Pancreas (tissue), 10 donors: ENCODE results near the gene PCGF3. TPM values are rescaled to one million over a fixed set of nuclear protein-coding genes. Genes with fewer than 3 reads are reported as not detected.

Experiments
- ATAC-seq, 4 donors: fragments of 200-7000 bp; cut with Tn5 transposase; one replicate each; pipeline versions ENCODE4 v1.8.0 to v1.9.1; 2020; ENCODE audit warnings: mild to moderate bottlenecking in 4 of 4, moderate library complexity in 4 of 4
- DNase-seq, 6 donors: peaks; one replicate each; pipeline ENCODE4 v3.0.0-alpha.2; 2020
- FAIRE-seq: peaks from 2 replicates; lab custom pipeline; 2012; peaks lifted over from hg19 to GRCh38; lab: Jason Lieb, UNC
- H3K27ac ChIP-seq, 4 donors: fragments of 200-600 bp; sonication (generic); 1 replicate in 3 of 4; 2 replicates in 1 of 4; pipeline versions ENCODE4 v1.5.0 to v1.8.0; 2020
- H3K27me3 ChIP-seq, 4 donors: fragments of 200-600 bp; one replicate each; pipeline ENCODE4 v1.8.0; 2021
- H3K36me3 ChIP-seq, 3 donors: fragments of 200-600 bp; sonication (generic) in 1 of 3; one replicate each; pipeline versions ENCODE4 v1.5.0 to v1.8.0; 2020 to 2021
- H3K4me1 ChIP-seq, 3 donors: fragments of 200-600 bp; one replicate each; pipeline ENCODE4 v1.8.0; 2021
- H3K4me3 ChIP-seq, 4 donors: fragments of 200-600 bp; sonication (generic) in 2 of 4; one replicate each; pipeline versions ENCODE4 v1.5.0 to v1.8.0; 2020 to 2021
- H3K9me3 ChIP-seq, 4 donors: fragments of 200-600 bp; one replicate each; pipeline ENCODE4 v1.8.0; 2021
- WGBS, 2 donors: extraction: QIAGEN DNeasy Blood & Tissue Kit; methylation state at CpG; one replicate each; pipeline ENCODE4 v1.1.7; 2013; 5-methylcytosine and 5-hydroxymethylcytosine counted together
- intact Hi-C, 3 donors: fragments of 100-400 bp; cut with DNase I; formaldehyde crosslinking; loops; one replicate each; pipeline versions ENCODE4 v1.11.1 to v1.14.2; 2022
- polyA plus RNA-seq, 2 donors: library from polyadenylated mRNA; stranded (reverse); fragments of 200-250 nt; gene quantifications; one replicate each; pipeline ENCODE4 v1.2.3, GENCODE V29; 2013
- total RNA-seq, 6 donors: library from RNA; stranded (reverse); fragmentation: NEBNext Ultra II Directional in 4 of 6; extraction: Animal tissue kit (Norgen Biotek cat#: 25700) in 4 of 6; gene quantifications; one replicate each; pipeline versions ENCODE4 v1.2.1 to v1.2.4, GENCODE V29; 2021 to 2023
- TF ChIP-seq, protein P1 (sequence below), 4 donors: fragments of 200-600 bp; sonication (generic) in 3 of 4; IDR thresholded peaks; one replicate each; pipeline versions ENCODE4 v1.5.0 to v1.8.0; 2021; ENCODE audit warnings: antibody characterized with exemption in 4 of 4
- donor health status: healthy with polysubstance abuse.
- donor health status: DM: no; HTN: no; CAD: no; lungs with moderate emphysema.
- donor health status: DM: no; HTN: no; CAD: no.
- donor health status: control.
- donor health status: control.
- donor health status: Bipolar disorder and iron deficiency.
- donor health status: DM: yes; HTN: yes; CAD: no.
- donor health status: DM: no; HTN: no; CAD: no.
- donor health status: DM: no; HTN: no; CAD: no.
- donor health status: DM: yes; HTN: yes; CAD: no.

The PCGF3 gene
- total and polyA plus RNA-seq, 8 donors = 12.3 to 66.8 (median 17.7) TPM

DNA sequence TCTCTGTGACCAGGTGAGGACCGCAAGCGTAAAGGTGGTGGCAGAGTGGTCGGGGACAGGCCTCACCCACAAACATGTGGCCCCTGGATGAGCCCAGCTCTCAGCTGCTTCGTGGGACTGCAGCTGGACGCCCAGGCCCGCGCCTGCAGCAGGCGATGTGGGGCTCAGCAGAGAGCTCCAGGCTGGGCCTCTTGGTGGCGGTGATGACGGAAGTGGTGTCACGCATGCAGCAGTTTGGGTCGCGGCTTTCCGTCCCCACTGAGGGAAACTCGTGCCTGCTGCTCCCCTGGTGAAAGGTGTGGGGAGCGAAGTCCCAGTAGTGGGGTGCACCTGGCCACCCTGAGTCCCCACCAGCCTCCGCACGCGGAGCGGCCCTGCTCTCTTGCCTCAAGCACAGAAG lies 26.9 kb downstream of the PCGF3 start:
- TF ChIP-seq, protein P1, sequence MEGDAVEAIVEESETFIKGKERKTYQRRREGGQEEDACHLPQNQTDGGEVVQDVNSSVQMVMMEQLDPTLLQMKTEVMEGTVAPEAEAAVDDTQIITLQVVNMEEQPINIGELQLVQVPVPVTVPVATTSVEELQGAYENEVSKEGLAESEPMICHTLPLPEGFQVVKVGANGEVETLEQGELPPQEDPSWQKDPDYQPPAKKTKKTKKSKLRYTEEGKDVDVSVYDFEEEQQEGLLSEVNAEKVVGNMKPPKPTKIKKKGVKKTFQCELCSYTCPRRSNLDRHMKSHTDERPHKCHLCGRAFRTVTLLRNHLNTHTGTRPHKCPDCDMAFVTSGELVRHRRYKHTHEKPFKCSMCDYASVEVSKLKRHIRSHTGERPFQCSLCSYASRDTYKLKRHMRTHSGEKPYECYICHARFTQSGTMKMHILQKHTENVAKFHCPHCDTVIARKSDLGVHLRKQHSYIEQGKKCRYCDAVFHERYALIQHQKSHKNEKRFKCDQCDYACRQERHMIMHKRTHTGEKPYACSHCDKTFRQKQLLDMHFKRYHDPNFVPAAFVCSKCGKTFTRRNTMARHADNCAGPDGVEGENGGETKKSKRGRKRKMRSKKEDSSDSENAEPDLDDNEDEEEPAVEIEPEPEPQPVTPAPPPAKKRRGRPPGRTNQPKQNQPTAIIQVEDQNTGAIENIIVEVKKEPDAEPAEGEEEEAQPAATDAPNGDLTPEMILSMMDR (IDR thresholded peaks at IDR 0.05) = no peak
- DNase-seq (peak in 1 of 6 donors; percentile 12), ATAC-seq (no peak), FAIRE-seq (no peak)
- 93 to 98% methylated on average over 20 of the region's 20 CpGs for WGBS, 2 donors
- Histone ChIP-seq H3K36me3 (peaks cover 5 to 35% (median 26%) of the 10 kb centered on the region in 3 donors), H3K4me1 (no peaks in the 10 kb centered on the region), H3K27me3 (no peaks in the 10 kb centered on the region), H3K27ac (no peak overlapping the region), H3K9me3 (no peaks in the 10 kb centered on the region), H3K4me3 (no peak overlapping the region)
- intact Hi-C loops = no loop called here

DNA sequence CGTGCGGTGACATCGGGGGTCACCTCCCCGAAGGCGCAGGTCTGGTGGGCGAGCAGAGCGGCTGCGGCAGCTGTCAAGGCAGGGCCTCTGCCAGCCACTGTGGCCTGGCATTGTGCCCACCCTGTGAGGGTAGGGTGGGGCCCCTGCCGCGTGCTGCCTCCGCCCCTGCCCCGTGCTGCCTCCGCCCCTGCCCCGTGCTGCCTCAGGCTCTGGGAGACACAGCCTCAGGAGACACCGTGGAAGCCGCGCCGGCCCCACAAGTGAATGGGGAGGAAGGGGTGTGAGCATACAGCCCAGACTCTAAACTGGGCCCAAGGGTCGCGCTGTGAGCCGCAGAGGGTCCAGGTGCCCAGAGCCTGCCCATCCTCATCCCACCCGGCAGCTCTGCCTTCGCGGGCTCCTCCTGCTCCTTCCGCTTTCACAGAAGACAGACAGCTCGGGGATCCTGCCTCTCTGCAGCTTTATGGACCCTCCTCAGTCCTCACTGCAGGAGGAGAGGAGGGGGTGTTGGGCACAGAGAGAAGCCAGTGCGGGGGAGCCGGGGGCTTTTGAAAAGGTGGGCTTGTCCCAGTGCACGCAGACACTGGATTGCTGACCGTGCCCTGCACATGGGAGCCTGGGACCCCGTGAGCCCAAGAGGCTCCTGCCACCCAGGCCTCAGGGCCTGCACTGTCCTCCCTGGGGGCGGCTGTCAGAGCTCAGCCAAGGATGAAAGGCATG lies 27.4 kb downstream of the PCGF3 start:
- FAIRE-seq = no peak

DNA sequence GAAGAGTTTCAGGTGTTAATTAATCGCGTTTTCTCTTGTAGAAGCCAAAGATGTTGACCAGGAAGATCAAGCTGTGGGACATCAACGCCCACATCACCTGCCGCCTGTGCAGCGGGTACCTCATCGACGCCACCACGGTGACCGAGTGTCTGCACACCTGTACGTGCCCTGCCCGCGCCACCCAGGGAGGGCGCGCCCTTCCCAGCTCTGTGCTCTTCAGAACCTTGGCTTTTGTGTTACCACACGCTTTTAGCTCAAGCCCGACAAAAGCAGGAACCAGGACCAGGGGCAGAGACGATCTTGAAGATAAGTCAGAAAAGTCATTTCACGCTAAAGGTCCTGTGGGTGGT lies 28.0 kb downstream of the PCGF3 start:
- intact Hi-C loops = no loop called here
- ATAC-seq = no peak

More for the DNA sequence above, 27.4 kb downstream of the PCGF3 start:
- intact Hi-C loops = no loop called here
- Histone ChIP-seq H3K36me3 (peaks cover 11 to 41% (median 31%) of the 10 kb centered on the region in 3 donors), H3K9me3 (no peaks in the 10 kb centered on the region), H3K27ac (no peak overlapping the region), H3K4me1 (no peaks in the 10 kb centered on the region), H3K27me3 (no peaks in the 10 kb centered on the region), H3K4me3 (no peak overlapping the region)
- TF ChIP-seq, protein P1 (IDR thresholded peaks at IDR 0.05) = no peak
- 94 to 98% methylated on average over 26 to 32 of the region's 32 CpGs for WGBS, 2 donors
- DNase-seq (peak in 2 of 6 donors; percentile 35 to 81), ATAC-seq (peak in 2 of 4 donors; percentile 7 to 33)

DNA sequence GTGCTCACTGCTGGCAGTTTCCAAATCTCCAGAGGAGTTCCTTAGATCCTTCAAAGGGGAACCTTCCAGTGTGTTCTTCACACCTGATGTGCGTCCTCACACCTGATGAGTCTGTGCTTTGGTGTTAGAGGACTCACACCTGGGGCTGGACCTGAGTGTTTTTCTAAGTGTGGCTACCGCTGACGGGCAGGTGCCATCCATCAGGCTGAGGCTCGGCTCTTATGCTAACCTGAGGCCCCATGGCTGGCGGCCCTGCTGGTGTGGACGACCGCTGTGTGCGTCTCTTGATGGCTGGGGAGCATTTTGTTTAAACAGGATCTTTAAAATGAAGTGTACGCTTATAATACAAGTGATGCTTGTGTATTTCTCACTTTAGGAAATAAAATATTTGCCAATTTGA lies 28.4 kb downstream of the PCGF3 start:
- Histone ChIP-seq H3K36me3 (peaks cover 13 to 43% (median 35%) of the 10 kb centered on the region in 3 donors), H3K9me3 (no peaks in the 10 kb centered on the region), H3K4me1 (no peaks in the 10 kb centered on the region), H3K27ac (no peak overlapping the region), H3K27me3 (no peaks in the 10 kb centered on the region), H3K4me3 (no peak overlapping the region)
- peak in 2 of 6 donors; percentile 8 to 37 for DNase-seq
- no peak for ATAC-seq
- TF ChIP-seq, protein P1 (IDR thresholded peaks at IDR 0.05) = no peak
- 95 to 96% methylated on average over 9 of the region's 9 CpGs for WGBS, 2 donors
- intact Hi-C loops = no loop called here
- FAIRE-seq = no peak

More for the DNA sequence above, 28.0 kb downstream of the PCGF3 start:
- 95 to 97% methylated on average over 18 of the region's 18 CpGs for WGBS, 2 donors
- H3K4me1 ChIP-seq = no peaks in the 10 kb centered on the region
- no peak overlapping the region for H3K4me3 ChIP-seq
- TF ChIP-seq, protein P1 (IDR thresholded peaks at IDR 0.05) = no peak
- H3K27ac ChIP-seq = no peak overlapping the region
- DNase-seq (peak in 2 of 6 donors; percentile 8 to 49), FAIRE-seq (no peak)
- H3K9me3 ChIP-seq = no peaks in the 10 kb centered on the region
- peaks cover 13 to 43% (median 35%) of the 10 kb centered on the region in 3 donors for H3K36me3 ChIP-seq
- H3K27me3 ChIP-seq = no peaks in the 10 kb centered on the region

DNA sequence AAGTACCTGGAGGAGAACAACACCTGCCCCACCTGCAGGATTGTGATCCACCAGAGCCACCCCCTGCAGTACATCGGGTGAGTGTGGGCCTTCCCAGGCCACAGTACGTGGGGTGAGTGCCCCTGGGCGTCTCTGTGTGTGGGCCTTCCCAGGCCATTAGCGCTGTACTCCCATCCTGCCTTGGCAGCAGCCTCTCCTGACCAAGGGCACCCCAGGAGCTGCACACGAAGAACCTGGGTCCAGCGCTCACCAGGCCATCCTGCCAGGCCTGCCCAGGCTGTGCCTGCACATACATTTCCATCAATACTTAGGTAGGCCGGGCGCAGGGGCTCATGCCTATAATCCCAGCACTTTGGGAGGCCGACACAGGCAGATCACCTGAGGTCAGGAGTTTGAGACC lies 29.3 kb downstream of the PCGF3 start:
- Histone ChIP-seq H3K9me3 (no peaks in the 10 kb centered on the region), H3K27ac (no peak overlapping the region), H3K4me3 (no peak overlapping the region), H3K4me1 (no peaks in the 10 kb centered on the region), H3K36me3 (peaks cover 13 to 43% (median 41%) of the 10 kb centered on the region in 3 donors), H3K27me3 (no peaks in the 10 kb centered on the region)
- DNase-seq (peak in 2 of 6 donors; percentile 7 to 47), ATAC-seq (no peak), FAIRE-seq (no peak)
- TF ChIP-seq, protein P1 (IDR thresholded peaks at IDR 0.05) = no peak
- WGBS, 2 donors = 96 to 97% methylated on average over 9 of the region's 9 CpGs
- intact Hi-C loops = no loop called here
